Measurements from ENCODE around the gene RPRD1B. TPM values are rescaled to one million over a fixed set of nuclear protein-coding genes. Genes with fewer than 3 reads are reported as not detected.

The RPRD1B gene
- total and polyA plus RNA-seq, 2 of the 8 experiments (the other 6 are each of a cell fraction or from before 2014, with no cell fraction given), result 10.3 to 20.9 TPM

DNA sequence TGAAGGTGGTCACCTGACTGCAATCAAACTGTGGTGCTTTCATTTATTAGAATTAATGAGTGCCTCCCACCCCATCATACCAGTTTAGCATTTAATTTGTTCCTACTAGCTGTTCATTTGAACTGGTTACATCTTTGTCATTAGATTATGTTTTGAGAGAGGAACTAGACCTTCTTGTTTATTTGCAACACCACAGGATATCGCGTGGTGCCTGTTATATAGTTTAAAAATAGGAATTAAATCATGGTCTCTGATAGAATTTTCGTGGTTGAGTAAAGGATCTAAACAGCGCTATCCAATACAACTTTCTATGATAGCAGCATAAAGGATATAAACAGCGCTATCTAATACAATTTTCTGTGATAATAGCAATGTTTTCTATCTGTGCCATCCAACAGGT, 2.8 kb downstream of the RPRD1B start:
- no peaks in the 10 kb centered on the region for H3K27me3 ChIP-seq (replicated peaks in 1 of 4; ENCODE audit: control insufficient read depth in 3 of 4, extremely low read depth in 1 of 4, insufficient read depth in 3 of 4, low read length in 3 of 4)
- H4K91ac ChIP-seq (replicated peaks; ENCODE audit: insufficient read length, low read length), result no peak overlapping the region
- POLR2A ChIA-PET (ENCODE audit: partially characterized antibody), result interaction anchor here (0.6 kb wide), 1 partner anchor 56 kb away, joined by 3 read pairs; no protein-coding TSS in a partner anchor
- no peak overlapping the region for H2AFZ ChIP-seq (ENCODE audit: low read length)
- H3K27ac ChIP-seq (ENCODE audit: low read depth, low read length), result no peak overlapping the region
- H4K20me1 ChIP-seq (replicated peaks in 1 of 2; ENCODE audit: control insufficient read depth in 1 of 2, insufficient read depth in 2 of 2, low read length in 2 of 2), result peaks cover 0 to 3% of the 10 kb centered on the region in 2 experiments
- no peak overlapping the region for H2BK120ac ChIP-seq (replicated peaks; ENCODE audit: low read depth, low read length)
- no peak overlapping the region for H3K9ac ChIP-seq (replicated peaks in 1 of 4; ENCODE audit: extremely low read depth in 1 of 4, low read depth in 3 of 4, low read length in 3 of 4)
- no peak overlapping the region for H2BK12ac ChIP-seq (ENCODE audit: low read depth, low read length)
- DNase-seq (ENCODE audit: low read depth in 1 of 2, low spot score in 2 of 2) (no peak), FAIRE-seq (no peak)
- H4K8ac ChIP-seq (ENCODE audit: extremely low read depth, insufficient read depth, low read length), result no peak overlapping the region
- H3K23me2 ChIP-seq (ENCODE audit: low read depth, low read length), result peaks cover 13% of the 10 kb centered on the region
- no peak overlapping the region for H3K4me2 ChIP-seq (ENCODE audit: insufficient read depth in 1 of 2, low read depth in 2 of 2, low read length in 2 of 2)
- peaks cover 16 to 78% of the 10 kb centered on the region in 2 experiments for H3K79me2 ChIP-seq (ENCODE audit: control insufficient read depth in 1 of 2, insufficient read depth in 2 of 2, low read length in 2 of 2)
- H3K4me1 ChIP-seq (replicated peaks in 1 of 4; ENCODE audit: control insufficient read depth in 3 of 4, insufficient read depth in 4 of 4, low read length in 3 of 4), result peaks cover 0 to 10% (median 3%) of the 10 kb centered on the region in 4 experiments; a peak in 4 of 7 replicates
- no peak overlapping the region for H3K4me3 ChIP-seq (ENCODE audit: extremely low read depth in 1 of 4, insufficient read depth in 2 of 4, low read depth in 3 of 4, low read length in 4 of 4)
- no peak overlapping the region for H2AK5ac ChIP-seq (ENCODE audit: low read depth, low read length)
- no peak overlapping the region for H3K23ac ChIP-seq (ENCODE audit: insufficient read length)
- no peak overlapping the region for H4K5ac ChIP-seq (ENCODE audit: insufficient read length, low read depth, low read length)
- no peaks in the 10 kb centered on the region for H3K9me3 ChIP-seq (ENCODE audit: insufficient read depth in 2 of 2, low read depth in 1 of 2, low read length in 1 of 2)
- no peak overlapping the region for H2BK5ac ChIP-seq (ENCODE audit: low read depth, low read length)
- 95% methylated on average over 5 of the region's 5 CpGs; no CpG with 5 or more reads in 1 of the 2 experiments for WGBS, 2 experiments (ENCODE audit: extremely low coverage in 1 of 2, insufficient coverage in 1 of 2, insufficient read length in 1 of 2, insufficient replicate concordance in 2 of 2, low coverage in 1 of 2, low lambda C conversion rate in 2 of 2, missing lambda C conversion rate in 1 of 2)
- H3K18ac ChIP-seq (ENCODE audit: extremely low read depth, low read length), result no peak overlapping the region
- CTCF ChIA-PET (ENCODE audit: partially characterized antibody), result interaction anchor here (1.3 to 1.6 kb wide), 2 partner anchors 9 to 20 kb away, joined by 3 to 5 read pairs; no protein-coding TSS in a partner anchor
- H2BK20ac ChIP-seq (ENCODE audit: low read length), result no peak overlapping the region
- no peak overlapping the region for H3K14ac ChIP-seq (ENCODE audit: insufficient read length)
- H2BK15ac ChIP-seq (ENCODE audit: low read length), result no peak overlapping the region
- TF ChIP-seq, protein P1, sequence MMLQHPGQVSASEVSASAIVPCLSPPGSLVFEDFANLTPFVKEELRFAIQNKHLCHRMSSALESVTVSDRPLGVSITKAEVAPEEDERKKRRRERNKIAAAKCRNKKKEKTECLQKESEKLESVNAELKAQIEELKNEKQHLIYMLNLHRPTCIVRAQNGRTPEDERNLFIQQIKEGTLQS (IDR thresholded peaks at IDR 0.05; ENCODE audit: insufficient read depth, low read depth, low read length), result no peak
- TF ChIP-seq, protein P2, sequence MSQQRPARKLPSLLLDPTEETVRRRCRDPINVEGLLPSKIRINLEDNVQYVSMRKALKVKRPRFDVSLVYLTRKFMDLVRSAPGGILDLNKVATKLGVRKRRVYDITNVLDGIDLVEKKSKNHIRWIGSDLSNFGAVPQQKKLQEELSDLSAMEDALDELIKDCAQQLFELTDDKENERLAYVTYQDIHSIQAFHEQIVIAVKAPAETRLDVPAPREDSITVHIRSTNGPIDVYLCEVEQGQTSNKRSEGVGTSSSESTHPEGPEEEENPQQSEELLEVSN (IDR thresholded peaks at IDR 0.05), result no peak
- no peak for TF ChIP-seq SAP30 (IDR thresholded peaks at IDR 0.05; ENCODE audit: insufficient read depth, insufficient replicate concordance, low read length)
- no peak for TF ChIP-seq SP2 (IDR thresholded peaks at IDR 0.05; ENCODE audit: low read length)
- no peak for TF ChIP-seq TAF7 (optimal IDR thresholded peaks at IDR 0.05; ENCODE audit: borderline replicate concordance, low read depth, low read length)
- no peak for TF ChIP-seq TCF12 (IDR thresholded peaks at IDR 0.05; ENCODE audit: low read depth, low read length)
- TF ChIP-seq, protein P3, sequence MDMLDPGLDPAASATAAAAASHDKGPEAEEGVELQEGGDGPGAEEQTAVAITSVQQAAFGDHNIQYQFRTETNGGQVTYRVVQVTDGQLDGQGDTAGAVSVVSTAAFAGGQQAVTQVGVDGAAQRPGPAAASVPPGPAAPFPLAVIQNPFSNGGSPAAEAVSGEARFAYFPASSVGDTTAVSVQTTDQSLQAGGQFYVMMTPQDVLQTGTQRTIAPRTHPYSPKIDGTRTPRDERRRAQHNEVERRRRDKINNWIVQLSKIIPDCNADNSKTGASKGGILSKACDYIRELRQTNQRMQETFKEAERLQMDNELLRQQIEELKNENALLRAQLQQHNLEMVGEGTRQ (IDR thresholded peaks at IDR 0.05; ENCODE audit: low read length), result no peak
- no peak for TF ChIP-seq MAFK (IDR thresholded peaks at IDR 0.05; ENCODE audit: low read depth, low read length)
- no peak for TF ChIP-seq CHD2 (IDR thresholded peaks at IDR 0.05; ENCODE audit: low read length)
- no peak overlapping the region for H3K4ac ChIP-seq (replicated peaks; ENCODE audit: insufficient read length, low read depth, low read length)
- H3K36me3 ChIP-seq (ENCODE audit: control insufficient read depth in 2 of 4, insufficient read depth in 4 of 4, low read length in 3 of 4), result peaks cover 2 to 20% (median 8%) of the 10 kb centered on the region in 4 experiments; a peak in 5 of 8 replicates
- peaks cover 13% of the 10 kb centered on the region for H3K79me1 ChIP-seq (ENCODE audit: low read depth, low read length)
- no peak overlapping the region for H3K56ac ChIP-seq (replicated peaks; ENCODE audit: insufficient read length, low read depth, low read length)
